HG03439 (cell line): Measurements from ENCODE around the gene CCR7.

Experiments
- ATAC-seq: cut with Tn5 transposase; IDR thresholded peaks from one replicate; pipeline ENCODE4 v1.9.1; 2021; ENCODE audit warnings: mild to moderate bottlenecking, moderate library complexity; ENCODE audit not compliant: unreplicated experiment

The CCR7 gene

DNA sequence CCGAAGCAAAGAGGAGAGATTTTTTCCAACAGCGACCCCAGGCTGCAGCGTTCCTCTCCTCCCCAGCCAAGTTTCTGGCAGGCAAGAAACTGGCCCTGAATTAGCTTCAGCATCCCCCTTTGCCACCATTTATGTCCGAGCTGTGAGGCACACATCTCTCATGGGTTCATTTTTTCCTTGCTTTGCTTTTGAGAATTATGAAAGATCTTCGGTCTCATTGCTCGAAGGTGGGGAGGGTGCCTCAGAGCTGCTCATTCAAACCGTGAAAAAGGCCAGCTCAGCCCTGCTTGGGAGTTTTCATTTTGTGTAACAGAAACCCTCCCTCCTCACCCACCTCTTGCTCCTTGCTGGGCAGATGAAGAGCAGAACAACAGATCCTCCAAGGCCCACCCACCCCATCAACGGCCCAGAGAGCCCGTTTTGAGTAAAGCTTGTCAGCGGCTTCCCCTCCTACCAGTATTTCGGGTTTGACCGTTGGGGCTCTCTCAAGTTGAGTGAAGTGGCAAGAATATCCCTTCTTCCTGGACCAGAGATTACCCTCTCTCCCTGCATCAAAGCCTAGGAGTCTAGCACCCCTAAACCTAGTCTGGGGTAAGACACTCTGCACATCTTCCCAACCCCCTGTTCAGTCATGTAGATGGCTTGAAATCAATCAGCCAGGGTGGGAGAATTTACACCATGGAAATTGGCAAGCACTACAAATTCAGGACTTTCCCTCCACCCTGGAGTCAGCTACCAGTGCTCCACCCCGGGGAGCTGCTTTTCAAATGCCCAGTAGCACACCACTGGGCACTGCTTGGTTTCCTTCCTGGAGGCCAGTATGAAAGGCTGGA lies 1.8 kb downstream of the CCR7 start:
- no peak for ATAC-seq

DNA sequence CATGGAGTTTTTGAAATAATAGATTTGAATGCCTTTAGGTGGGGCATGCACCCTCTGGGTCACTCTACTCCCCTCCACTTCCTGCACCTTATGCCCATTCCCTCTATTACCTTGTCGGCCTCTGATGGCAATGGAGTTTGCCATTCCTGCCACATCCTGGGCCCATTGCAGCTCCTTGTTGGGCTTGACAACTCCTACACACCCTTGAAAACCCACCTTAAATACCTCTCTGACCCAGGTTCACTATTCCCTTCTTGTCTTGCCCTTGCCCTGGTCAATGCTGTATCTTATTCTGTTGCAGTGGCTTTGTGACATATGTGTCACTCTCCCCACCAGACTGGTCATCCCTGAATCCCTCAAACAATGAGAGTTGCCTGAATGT lies 2.4 kb downstream of the CCR7 start:
- ATAC-seq = no peak

DNA sequence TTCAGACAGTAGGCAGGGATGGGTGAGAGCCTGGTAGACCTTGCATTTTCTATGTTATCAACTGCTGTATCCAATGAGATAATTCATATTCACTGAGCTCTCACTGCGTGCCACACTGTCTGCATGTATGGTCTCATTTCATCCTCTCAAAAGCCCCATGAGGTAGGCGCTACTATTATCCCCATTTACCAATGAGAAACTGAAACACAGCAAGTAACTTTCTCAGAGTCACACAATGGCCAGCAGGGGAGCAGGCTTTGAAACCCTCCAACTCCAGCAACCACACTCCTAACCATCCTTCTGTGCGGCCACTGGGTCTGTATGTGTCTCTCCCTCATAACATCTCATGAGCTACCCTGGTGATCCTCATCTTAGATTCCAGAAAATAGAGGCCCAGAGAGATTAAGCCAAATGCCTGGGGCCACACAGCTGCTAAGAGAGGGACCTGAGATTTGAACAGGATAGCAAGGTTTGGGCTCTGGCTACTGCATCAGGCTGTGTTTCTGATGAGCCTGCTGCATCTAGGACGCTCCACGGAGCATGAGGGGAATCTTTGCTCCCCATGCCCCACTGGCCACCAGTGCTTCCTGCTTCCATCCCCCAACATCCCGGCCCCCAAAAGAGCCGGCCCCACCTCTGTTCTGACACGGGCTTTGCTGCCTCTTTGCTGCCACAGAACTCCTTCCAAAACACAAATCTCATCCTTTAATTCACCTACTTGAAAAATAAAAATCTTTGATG lies 3.2 kb downstream of the CCR7 start:
- ATAC-seq = peak; percentile 34

DNA sequence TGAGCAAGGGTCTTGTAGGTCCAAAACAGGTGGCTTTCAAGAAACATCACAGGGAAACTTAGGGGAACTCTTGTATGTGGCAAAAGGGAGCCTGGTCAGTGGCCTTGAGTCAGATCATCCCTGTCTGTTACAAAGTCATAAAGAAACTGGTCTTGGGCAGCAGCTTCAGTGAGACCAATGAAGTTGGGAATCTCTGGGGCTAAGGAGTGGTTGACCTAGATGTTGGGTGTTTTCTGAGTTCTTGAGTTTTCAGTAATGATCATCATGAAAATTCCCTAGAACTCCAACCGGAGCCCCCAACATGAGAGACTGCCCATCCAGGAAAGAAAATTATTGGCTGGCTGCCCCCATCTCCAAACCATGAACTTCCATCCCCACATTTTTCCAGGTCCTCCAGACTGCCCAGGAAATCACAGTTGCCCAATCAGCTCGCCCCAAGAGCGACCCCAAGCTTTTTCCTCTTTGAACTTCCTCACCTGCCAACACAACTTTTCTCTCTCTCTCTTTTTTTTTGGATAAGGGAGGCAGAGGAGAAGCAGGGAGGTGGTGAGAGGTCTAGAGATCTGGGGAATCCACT lies 3.9 kb downstream of the CCR7 start:
- ATAC-seq = peak; percentile 17

DNA sequence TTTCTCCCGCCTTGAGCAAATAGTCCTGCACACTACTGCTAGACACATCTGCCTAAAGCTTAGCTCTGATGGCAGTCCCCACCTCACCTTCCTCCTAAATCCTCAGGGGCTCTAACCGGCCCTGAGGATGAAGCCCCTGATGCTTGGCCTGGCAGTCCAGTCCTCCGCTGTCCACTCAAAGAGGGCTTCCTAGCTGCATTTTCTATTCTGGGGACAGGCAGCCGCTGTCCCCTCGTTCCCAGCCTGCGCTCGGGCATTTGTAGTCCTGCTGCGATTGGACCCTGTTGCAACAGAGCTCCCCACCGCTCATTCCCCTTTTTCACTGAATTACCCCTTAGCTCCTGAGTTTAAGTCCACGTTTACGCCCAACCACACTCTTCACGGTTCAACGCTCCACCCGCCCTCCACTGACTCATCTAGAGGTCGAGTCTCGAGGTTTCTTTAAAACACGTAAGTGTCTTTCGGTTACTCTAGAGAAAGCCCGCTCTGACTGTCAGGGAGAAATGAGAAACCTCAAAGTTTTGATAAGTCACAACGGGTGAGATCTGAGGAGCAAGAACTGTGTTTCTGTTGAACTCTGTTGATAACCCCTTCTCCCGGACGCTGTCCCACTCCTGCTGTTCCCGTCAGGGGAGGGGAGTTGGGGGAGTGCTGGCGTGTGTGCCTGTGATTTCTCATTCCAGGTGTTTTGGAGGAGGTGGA lies 4.5 kb downstream of the CCR7 start:
- peak; percentile 46 for ATAC-seq

DNA sequence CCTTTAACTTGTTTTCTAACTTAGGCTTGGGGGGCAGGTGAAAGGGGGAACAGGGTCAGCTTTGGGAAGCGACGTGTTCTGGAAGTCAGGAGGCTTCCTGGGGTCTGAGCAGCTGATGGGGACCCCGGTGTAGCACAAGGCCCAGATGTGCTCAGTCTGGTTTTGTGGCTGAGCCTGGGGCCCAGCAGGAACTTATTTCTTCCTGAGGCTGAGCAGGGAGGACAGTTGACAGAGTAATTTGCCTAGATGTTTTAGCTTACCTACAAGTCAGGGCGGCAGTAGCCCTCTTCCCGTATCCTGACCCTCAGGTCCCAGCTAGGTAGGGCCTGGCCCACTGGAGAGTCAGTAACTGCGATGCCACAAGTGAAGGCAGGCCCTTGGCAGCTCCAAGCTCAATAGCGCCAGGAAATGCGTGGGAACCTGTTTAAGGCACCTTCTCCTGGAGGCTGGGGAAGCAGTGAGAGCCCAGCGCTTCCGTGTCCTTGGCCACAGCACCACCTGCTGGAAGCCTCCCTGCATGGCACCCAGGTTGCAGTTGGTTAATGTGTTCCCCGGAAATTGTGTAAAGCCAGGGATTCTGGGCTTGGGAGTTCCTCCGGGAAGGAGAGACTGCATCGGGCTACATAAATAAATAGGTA lies 5.2 kb downstream of the CCR7 start:
- ATAC-seq = no peak

DNA sequence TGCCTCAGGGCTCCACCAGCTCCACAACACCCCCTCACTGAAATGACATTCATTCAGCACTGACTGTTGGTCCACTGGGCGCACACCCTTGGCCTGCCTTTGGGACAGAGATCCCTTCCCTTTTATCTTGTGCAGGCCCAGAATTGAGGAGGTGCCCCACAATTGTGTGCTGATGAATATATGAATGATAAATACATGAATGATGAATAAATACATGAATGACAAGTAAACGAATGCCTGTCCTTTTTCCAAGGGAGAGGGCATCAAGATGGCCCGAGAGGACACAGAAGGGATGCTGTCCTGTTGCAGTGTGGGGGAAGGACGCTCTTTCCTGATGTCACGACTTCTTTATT lies 5.7 kb downstream of the CCR7 start:
- no peak for ATAC-seq

DNA sequence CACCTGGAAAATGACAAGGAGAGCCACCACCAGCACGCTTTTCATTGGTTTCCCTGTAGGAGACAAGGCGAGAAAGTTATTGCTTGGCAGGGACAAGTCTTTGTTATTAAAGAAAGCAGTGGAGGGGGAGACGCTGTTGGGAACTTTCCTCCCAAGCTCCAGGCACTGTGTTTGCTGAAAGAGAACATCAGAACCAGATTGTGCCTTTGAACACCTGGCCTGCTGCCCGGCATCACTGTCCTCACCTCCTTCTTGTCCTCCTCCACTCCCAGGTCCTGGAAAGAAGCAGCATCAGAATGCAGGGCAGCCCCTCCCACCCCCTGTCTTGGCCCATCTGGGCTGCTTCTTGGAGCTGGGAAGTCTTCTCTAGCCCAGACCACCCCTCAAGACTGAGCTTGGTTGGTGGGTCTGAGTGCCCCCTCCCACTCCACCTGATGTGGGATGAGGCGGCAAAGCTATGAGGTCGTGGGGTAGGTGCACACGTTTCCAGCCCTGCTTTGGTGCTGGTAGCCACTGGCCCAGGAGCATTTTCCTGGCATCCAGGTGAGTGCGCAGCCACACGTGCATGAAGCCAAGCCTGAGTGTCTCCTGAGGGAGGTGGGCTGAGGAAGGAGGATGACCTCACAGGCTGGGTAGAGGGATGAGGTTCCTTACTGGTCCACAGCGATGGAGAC lies 6.2 kb downstream of the CCR7 start:
- no peak for ATAC-seq

GRCh38 chr17:40558300-40558889 lies 6.9 kb downstream of the CCR7 start:
- ATAC-seq = no peak

DNA sequence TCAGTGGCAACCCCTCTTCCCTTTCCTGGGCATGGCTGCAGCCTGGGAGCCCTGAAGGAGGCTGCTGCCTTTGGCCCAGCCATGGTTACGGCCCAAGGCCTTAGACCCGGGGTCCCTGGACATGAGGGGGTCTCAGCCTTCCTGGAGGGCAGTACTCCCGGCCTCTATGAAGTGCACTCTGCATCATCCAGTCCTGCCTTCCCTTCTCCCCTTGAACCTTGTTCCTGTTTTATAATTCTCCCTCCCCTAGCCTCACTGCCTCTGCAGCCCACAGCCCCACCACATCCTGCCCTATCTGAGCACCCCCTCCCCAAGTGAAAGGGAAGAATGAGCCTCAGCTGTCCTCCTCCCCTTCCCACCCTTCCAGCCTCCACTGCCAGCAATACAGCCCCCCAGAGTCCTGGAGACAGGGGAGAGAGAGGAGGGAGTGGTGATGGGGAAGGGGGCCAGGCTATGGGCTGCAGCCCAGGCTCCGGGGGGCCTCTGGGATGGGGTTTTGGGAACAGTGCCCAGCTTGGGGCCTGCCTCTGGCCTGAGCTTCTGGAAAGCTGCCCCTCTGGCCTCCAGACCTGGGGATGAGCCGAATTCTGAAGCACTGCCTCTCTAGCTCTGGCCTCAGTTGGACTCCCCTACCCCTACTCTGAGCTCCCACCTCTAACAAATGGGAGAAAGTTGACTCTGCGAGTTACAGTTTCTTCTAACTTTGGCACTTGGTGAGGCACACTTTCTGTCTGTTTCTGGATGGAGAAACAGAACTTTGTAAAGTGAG lies 7.6 kb downstream of the CCR7 start:
- ATAC-seq = no peak

- ATAC-seq = no peak
Measured at GRCh38 chr17:40556884-40557414, 8.3 kb downstream of the CCR7 start.

DNA sequence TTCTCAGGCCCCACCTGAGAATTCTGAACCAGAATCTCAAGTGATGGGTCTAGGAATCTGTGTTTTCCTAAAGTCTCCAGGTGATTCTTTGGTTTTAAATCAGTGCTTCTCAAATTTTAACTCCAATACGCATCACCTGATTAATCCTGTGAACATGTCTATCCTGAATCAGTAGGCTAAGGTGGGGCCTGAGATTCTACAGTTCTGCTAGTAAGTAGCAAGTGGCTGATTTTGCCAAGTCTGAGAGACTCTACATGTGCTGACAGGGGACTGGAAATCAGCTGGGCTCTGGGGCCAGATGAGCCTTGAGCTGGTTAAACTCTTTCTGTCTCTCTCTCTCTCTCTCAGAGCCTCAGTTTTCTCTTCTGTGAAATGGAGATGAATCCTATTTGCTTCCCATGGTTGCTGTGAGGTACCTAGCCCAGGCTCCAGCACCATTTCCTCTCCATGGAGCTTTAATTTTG lies 9.0 kb downstream of the CCR7 start:
- ATAC-seq = no peak

GRCh38 chr17:40555296-40556190 lies 9.7 kb downstream of the CCR7 start:
- ATAC-seq = no peak

- ATAC-seq = no peak
Measured at GRCh38 chr17:40554646-40555295, 10.5 kb downstream of the CCR7 start.

- ATAC-seq = no peak
Measured at GRCh38 chr17:40553694-40554534, 11.4 kb downstream of the CCR7 start.
